CD4-positive, alpha-beta T cell treated with Interleukin-12 subunit alpha and Interleukin-12 subunit beta, for 1 hour (primary cell): ENCODE data around the gene PBX1.

Experiments
- DNase-seq: peaks from one replicate; pipeline ENCODE4 v3.0.0-alpha.2; 2020

The PBX1 gene

GRCh38 chr1:164672588-164672987 is 113.6 kb downstream of the PBX1 start:
- DNase-seq, result no peak

GRCh38 chr1:164673584-164674214 is 114.7 kb downstream of the PBX1 start:
- no peak for DNase-seq

- no peak for DNase-seq
Observed at GRCh38 chr1:164675342-164675904, 116.4 kb downstream of the PBX1 start.

- no peak for DNase-seq
Observed at GRCh38 chr1:164678136-164678700, 119.2 kb downstream of the PBX1 start.

- DNase-seq, result no peak
Observed at GRCh38 chr1:164682570-164682969, 123.6 kb downstream of the PBX1 start.

GRCh38 chr1:164683235-164683634 is 124.3 kb downstream of the PBX1 start:
- no peak for DNase-seq

GRCh38 chr1:164685266-164686035 is 126.5 kb downstream of the PBX1 start:
- DNase-seq, result no peak

GRCh38 chr1:164687777-164688176 is 128.8 kb downstream of the PBX1 start:
- DNase-seq, result no peak

- DNase-seq, result no peak
Observed at GRCh38 chr1:164688791-164689190, 129.8 kb downstream of the PBX1 start.

GRCh38 chr1:164689672-164690511 is 130.9 kb downstream of the PBX1 start:
- no peak for DNase-seq

GRCh38 chr1:164692420-164692819 is 133.4 kb downstream of the PBX1 start:
- DNase-seq, result no peak

- no peak for DNase-seq
Observed at GRCh38 chr1:164693564-164694359, 134.8 kb downstream of the PBX1 start.

GRCh38 chr1:164694505-164694904 is 135.5 kb downstream of the PBX1 start:
- no peak for DNase-seq

- no peak for DNase-seq
Observed at GRCh38 chr1:164695956-164696665, 137.1 kb downstream of the PBX1 start.

- no peak for DNase-seq
Observed at GRCh38 chr1:164699815-164700491, 141.0 kb downstream of the PBX1 start.

- DNase-seq, result no peak
Observed at GRCh38 chr1:164700683-164701082, 141.7 kb downstream of the PBX1 start.

GRCh38 chr1:164701189-164701761 is 142.3 kb downstream of the PBX1 start:
- DNase-seq, result no peak

GRCh38 chr1:164702216-164702615 is 143.2 kb downstream of the PBX1 start:
- DNase-seq, result no peak

GRCh38 chr1:164702664-164703063 is 143.7 kb downstream of the PBX1 start:
- no peak for DNase-seq

GRCh38 chr1:164703463-164703862 is 144.5 kb downstream of the PBX1 start:
- DNase-seq, result no peak
